ENCODE data around the gene CDNF. TPM values are rescaled to one million over a fixed set of nuclear protein-coding genes. Genes with fewer than 3 reads are reported as not detected.
A peak's percentile ranks its signal among the peaks of the same experiment; 100 is the strongest.
"Not testable (repeated sequence)": the region's sequence is repeated elsewhere in the genome, so short reads cannot be mapped to it uniquely, and the experiment has no call there.

CDNF gene
- total and polyA plus RNA-seq, 5 donors: 1.9 to 6.7 (median 2.6) TPM

DNA sequence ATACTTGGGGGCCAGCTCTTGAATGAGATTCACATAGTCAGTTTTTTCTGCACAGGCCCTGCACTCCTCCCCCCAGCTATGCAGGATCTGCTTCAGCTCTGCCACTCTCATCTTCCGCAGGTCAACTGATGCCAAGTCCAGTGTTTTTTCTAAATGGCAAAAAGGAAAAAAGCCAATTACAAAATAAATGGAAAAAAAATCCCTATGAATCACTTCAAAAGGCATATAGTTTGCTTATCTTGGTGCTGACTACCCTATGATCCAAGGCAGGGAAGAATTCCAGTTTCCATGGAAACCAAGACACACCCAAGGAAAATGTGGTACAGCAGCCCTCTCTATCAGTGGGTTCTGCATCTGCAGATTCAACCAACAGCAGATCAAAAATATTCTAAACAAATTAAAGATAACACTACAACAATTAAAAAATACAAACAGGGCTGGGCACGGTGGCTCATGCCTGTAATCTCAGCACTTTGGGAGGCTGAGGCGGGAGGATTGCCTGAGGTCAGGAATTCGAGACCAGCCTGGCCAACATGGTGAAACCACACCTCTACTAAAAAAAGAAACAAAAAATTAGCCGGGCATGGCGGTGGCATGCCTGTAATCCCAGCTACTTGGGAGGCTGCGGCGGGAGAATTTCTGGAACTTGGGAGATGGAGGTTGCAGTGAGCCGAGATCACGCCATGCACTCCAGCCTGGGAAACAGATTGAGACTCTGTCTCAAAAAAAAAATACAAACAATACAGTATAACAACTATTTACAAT, 17.6 kb downstream of the CDNF start:
- Histone ChIP-seq H3K4me1 (ENCODE audit: control insufficient read depth, insufficient read depth, low read length) (no peaks in the 10 kb centered on the region), H3K27me3 (ENCODE audit: control insufficient read depth, insufficient read depth) (no peaks in the 10 kb centered on the region), H3K27ac (ENCODE audit: low read length) (no peak overlapping the region), H3K4me3 (ENCODE audit: low read length) (no peak overlapping the region), H3K9me3 (ENCODE audit: control insufficient read depth, low read length) (no peaks in the 10 kb centered on the region)
- ATAC-seq: peak; percentile 71 to 92
- WGBS: 88% methylated on average over 10 of the region's 10 CpGs
- intact Hi-C loops (cut with DNase I): loop anchor here in 1 of 4 donors (5.0 kb wide), 1 partner anchor 318 kb away; no protein-coding TSS in a partner anchor
- no peak for DNase-seq

DNA sequence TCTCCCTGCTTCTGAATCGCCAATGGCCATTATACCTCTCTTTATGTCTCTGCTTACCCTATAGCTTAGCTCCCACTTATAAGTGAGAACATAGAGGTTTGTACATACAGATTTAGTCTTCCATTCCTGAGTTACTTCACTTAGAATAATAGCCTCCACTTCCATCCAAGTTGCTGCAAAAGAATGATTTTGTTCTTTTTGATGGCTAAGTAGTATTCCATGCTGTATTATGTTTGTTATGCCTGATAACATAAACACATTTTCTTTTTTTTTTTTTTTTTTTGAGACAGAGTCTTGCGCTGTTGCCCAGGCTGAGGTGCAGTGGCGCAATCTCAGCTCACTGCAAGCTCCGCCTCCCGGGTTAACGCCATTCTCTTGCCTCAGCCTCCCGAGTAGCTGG, 21.1 kb downstream of the CDNF start:
- not testable (repeated sequence) for H3K4me1 ChIP-seq (ENCODE audit: control insufficient read depth, insufficient read depth, low read length); ATAC-seq; H3K9me3 ChIP-seq (ENCODE audit: control insufficient read depth, low read length); H3K27me3 ChIP-seq (ENCODE audit: control insufficient read depth, insufficient read depth); DNase-seq; H3K27ac ChIP-seq (ENCODE audit: low read length); H3K4me3 ChIP-seq (ENCODE audit: low read length)
- 97% methylated on average over 7 of the region's 7 CpGs for WGBS
- intact Hi-C loops (cut with DNase I): loop anchor here in 1 of 4 donors (10.0 kb wide), 1 partner anchor 272 kb away; no protein-coding TSS in a partner anchor

DNA sequence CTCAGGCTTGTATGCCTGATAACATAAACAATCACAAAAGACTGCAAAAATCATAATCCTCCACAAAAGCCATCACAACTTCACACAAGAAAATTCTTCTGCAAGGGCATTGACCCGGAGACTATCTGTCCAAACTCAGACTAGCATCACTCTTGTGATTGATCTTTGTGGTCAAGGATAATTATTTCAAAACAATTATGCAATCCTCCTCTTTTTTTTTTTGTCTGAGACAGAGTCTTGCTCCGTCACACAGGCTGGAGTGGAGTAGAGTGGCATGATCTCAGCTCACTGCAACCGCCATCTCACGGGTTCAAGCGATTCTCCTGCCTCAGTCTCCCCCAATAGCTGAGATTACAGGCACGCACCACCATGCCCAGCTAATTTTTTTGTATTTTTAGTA, 22.2 kb downstream of the CDNF start:
- Histone ChIP-seq H3K27me3 (ENCODE audit: control insufficient read depth, insufficient read depth) (no peaks in the 10 kb centered on the region), H3K4me3 (ENCODE audit: low read length) (no peak overlapping the region), H3K9me3 (ENCODE audit: control insufficient read depth, low read length) (no peaks in the 10 kb centered on the region), H3K4me1 (ENCODE audit: control insufficient read depth, insufficient read depth, low read length) (no peaks in the 10 kb centered on the region), H3K27ac (ENCODE audit: low read length) (no peak overlapping the region)
- 89% methylated on average over 6 of the region's 6 CpGs for WGBS
- DNase-seq (no peak), ATAC-seq (no peak)
- intact Hi-C loops (cut with DNase I): loop anchor here in 1 of 4 donors (10.0 kb wide), 1 partner anchor 271 kb away; no protein-coding TSS in a partner anchor

GRCh38 chr10:14812271-14812670, 25.6 kb downstream of the CDNF start:
- no peak overlapping the region for H3K4me3 ChIP-seq (ENCODE audit: low read length)
- H3K4me1 ChIP-seq (ENCODE audit: control insufficient read depth, insufficient read depth, low read length): no peaks in the 10 kb centered on the region
- 90% methylated on average over 3 of the region's 3 CpGs for WGBS
- intact Hi-C loops (cut with DNase I): loop anchor here in 1 of 4 donors (10.0 kb wide), 1 partner anchor 267 kb away; no protein-coding TSS in a partner anchor
- H3K27ac ChIP-seq (ENCODE audit: low read length): no peak overlapping the region
- no peak for ATAC-seq
- no peaks in the 10 kb centered on the region for H3K9me3 ChIP-seq (ENCODE audit: control insufficient read depth, low read length)
- DNase-seq: no peak
- no peaks in the 10 kb centered on the region for H3K27me3 ChIP-seq (ENCODE audit: control insufficient read depth, insufficient read depth)

DNA sequence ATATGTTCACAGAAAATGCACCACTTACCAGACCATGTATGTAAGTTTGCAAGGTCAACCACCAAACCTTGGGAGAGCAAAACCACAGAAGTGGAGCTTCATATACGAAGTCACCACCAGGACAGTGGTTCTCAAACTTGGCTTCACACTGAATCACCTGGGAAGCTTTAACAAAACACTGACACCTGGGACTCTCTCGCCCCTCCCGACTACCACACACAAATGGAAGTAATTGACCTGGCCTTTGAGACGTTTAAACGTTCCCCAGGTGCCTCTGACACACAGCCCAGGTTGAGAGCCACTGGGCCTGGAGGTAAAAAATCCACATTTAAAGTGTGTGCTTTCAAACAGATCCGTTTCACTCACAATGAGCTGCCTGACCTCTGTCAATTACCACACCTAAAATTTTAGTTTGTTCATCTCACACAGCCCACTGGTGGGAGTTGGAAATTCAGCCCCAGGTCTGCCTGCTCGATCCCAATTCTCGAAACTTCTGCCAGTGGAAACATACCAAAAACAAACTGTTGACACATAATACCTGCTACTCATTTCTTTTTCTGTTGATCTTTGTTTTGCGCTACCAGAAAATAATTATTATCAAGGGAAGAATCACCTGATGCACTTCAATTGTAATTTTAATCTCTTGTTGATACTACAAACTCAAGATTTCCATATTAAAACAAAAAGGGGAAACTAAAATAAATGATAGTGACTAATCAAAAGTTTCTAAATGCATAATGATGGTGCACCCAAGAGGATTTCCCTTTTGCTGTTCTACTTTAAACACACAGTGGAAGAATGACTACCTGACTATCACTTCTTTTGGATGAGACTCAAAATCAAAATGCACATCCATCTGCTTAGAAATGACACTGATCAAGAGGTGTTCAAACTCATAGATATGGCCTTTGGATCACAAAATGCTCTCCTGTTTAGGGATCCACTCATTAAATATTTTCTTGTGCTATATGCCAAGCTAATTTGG, 26.6 kb downstream of the CDNF start:
- intact Hi-C loops (cut with DNase I): loop anchor here in 1 of 4 donors (10.0 kb wide), 1 partner anchor 266 kb away; no protein-coding TSS in a partner anchor
- DNase-seq (no peak), ATAC-seq (no peak)
- H3K9me3 ChIP-seq (ENCODE audit: control insufficient read depth, low read length): no peaks in the 10 kb centered on the region
- H3K27me3 ChIP-seq (ENCODE audit: control insufficient read depth, insufficient read depth): no peaks in the 10 kb centered on the region
- no peaks in the 10 kb centered on the region for H3K4me1 ChIP-seq (ENCODE audit: control insufficient read depth, insufficient read depth, low read length)
- no peak overlapping the region for H3K4me3 ChIP-seq (ENCODE audit: low read length)
- H3K27ac ChIP-seq (ENCODE audit: low read length): no peak overlapping the region
- 71% methylated on average over 9 of the region's 9 CpGs for WGBS

DNA sequence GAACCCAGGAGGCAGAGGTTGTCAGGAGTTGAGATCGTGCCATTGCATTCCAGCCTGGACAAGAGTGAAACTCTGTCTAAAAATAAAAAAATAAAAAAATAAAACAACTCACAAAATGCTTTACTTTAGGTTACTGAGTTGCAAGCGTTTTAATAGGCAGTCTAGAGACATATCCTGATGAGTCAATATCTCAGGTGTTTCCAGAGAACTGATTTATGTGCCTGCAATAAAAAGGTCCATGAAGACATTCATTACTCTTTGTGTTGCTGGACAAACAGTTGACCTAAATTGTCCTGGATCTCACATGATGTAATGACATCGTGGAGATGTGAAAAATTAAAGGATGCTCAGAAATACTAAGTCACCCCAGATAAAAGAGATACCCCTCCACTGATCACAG, 31.5 kb downstream of the CDNF start:
- ATAC-seq (no peak), DNase-seq (no peak)
- H3K4me3 ChIP-seq (ENCODE audit: low read length): no peak overlapping the region
- H3K9me3 ChIP-seq (ENCODE audit: control insufficient read depth, low read length): no peaks in the 10 kb centered on the region
- H3K4me1 ChIP-seq (ENCODE audit: control insufficient read depth, insufficient read depth, low read length): no peaks in the 10 kb centered on the region
- 78% methylated on average over 3 of the region's 3 CpGs for WGBS
- intact Hi-C loops (cut with DNase I): no loop called here
- no peaks in the 10 kb centered on the region for H3K27me3 ChIP-seq (ENCODE audit: control insufficient read depth, insufficient read depth)
- H3K27ac ChIP-seq (ENCODE audit: low read length): no peak overlapping the region

GRCh38 chr10:14803827-14804226, 34.0 kb downstream of the CDNF start:
- Histone ChIP-seq H3K9me3 (ENCODE audit: control insufficient read depth, low read length) (no peaks in the 10 kb centered on the region), H3K27me3 (ENCODE audit: control insufficient read depth, insufficient read depth) (no peaks in the 10 kb centered on the region), H3K4me3 (ENCODE audit: low read length) (no peak overlapping the region), H3K4me1 (ENCODE audit: control insufficient read depth, insufficient read depth, low read length) (no peaks in the 10 kb centered on the region), H3K27ac (ENCODE audit: low read length) (no peak overlapping the region)
- intact Hi-C loops (cut with DNase I): no loop called here
- DNase-seq: no peak
- WGBS: 37% methylated on average over 1 of the region's 1 CpG
- ATAC-seq: no peak

GRCh38 chr10:14801723-14802122, 36.1 kb downstream of the CDNF start:
- no peak overlapping the region for H3K4me3 ChIP-seq (ENCODE audit: low read length)
- H3K27ac ChIP-seq (ENCODE audit: low read length): no peak overlapping the region
- H3K9me3 ChIP-seq (ENCODE audit: control insufficient read depth, low read length): no peaks in the 10 kb centered on the region
- no peak for DNase-seq
- H3K27me3 ChIP-seq (ENCODE audit: control insufficient read depth, insufficient read depth): no peaks in the 10 kb centered on the region
- ATAC-seq: peak in 1 of 2 donors; percentile 19
- no peaks in the 10 kb centered on the region for H3K4me1 ChIP-seq (ENCODE audit: control insufficient read depth, insufficient read depth, low read length)
- intact Hi-C loops (cut with DNase I): no loop called here
- 45% methylated on average over 5 of the region's 5 CpGs for WGBS

DNA sequence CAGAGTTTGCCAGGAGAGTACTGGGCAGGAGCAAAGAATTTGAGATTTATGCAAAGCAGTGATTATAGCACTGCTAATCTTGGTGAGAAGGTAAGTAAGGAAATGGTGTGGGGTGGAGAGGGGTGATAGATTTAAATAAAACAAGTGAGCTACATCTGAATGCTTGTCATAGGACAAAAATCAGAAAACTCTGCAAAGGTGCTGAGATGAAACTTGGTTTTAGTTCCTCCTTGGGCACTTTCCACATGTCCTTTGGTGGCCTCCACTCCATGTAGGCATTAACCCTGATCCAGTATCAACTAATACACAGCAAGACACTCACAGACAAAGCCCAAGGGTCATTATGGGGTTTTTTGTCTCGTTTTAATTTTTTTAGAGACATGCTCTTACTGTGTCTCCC, 37.4 kb downstream of the CDNF start:
- H3K4me3 ChIP-seq (ENCODE audit: low read length): no peak overlapping the region
- no peaks in the 10 kb centered on the region for H3K4me1 ChIP-seq (ENCODE audit: control insufficient read depth, insufficient read depth, low read length)
- DNase-seq: no peak
- no peak for ATAC-seq
- intact Hi-C loops (cut with DNase I): no loop called here
- H3K27me3 ChIP-seq (ENCODE audit: control insufficient read depth, insufficient read depth): no peaks in the 10 kb centered on the region
- H3K27ac ChIP-seq (ENCODE audit: low read length): no peak overlapping the region
- no peaks in the 10 kb centered on the region for H3K9me3 ChIP-seq (ENCODE audit: control insufficient read depth, low read length)
- 48% methylated on average over 1 of the region's 1 CpG for WGBS

- no peak for DNase-seq
- Histone ChIP-seq H3K4me3 (ENCODE audit: low read length) (no peak overlapping the region), H3K27me3 (ENCODE audit: control insufficient read depth, insufficient read depth) (no peaks in the 10 kb centered on the region), H3K9me3 (ENCODE audit: control insufficient read depth, low read length) (no peaks in the 10 kb centered on the region), H3K4me1 (ENCODE audit: control insufficient read depth, insufficient read depth, low read length) (no peaks in the 10 kb centered on the region), H3K27ac (ENCODE audit: low read length) (no peak overlapping the region)
- intact Hi-C loops (cut with DNase I): no loop called here
- ATAC-seq: no peak
- 48% methylated on average over 5 of the region's 5 CpGs for WGBS
Observed at GRCh38 chr10:14798636-14799035, 39.2 kb downstream of the CDNF start.

DNA sequence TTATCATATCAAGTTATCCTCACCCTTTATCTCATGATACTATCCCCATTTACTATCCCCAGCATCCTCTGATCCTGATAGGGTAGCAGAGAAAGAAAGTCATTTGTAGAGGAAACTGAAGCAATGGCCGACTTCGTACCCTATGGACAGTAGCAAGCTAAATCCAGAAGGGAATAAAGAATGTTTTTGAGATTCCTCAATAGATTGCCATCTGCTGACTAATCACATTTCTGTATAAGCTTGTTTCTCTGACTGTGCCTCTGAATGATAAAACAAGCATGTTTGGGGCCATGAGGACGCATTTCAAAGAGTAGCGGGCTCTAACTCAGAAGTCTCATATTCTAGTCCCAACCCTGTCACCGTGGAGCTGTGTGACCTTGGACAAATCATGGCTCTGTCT, 49.9 kb downstream of the CDNF start:
- intact Hi-C loops (cut with DNase I): no loop called here
- no peak for ATAC-seq

More for the DNA sequence above, 49.9 kb downstream of the CDNF start:
- no peak overlapping the region for H3K27ac ChIP-seq (ENCODE audit: low read length)
- WGBS: 85% methylated on average over 5 of the region's 5 CpGs
- no peaks in the 10 kb centered on the region for H3K27me3 ChIP-seq (ENCODE audit: control insufficient read depth, insufficient read depth)
- H3K4me1 ChIP-seq (ENCODE audit: control insufficient read depth, insufficient read depth, low read length): no peaks in the 10 kb centered on the region
- no peaks in the 10 kb centered on the region for H3K9me3 ChIP-seq (ENCODE audit: control insufficient read depth, low read length)
- H3K4me3 ChIP-seq (ENCODE audit: low read length): no peak overlapping the region
- DNase-seq: no peak
